Neural crest cell (in vitro differentiated cells): ENCODE data around the gene PLA2G2C. TPM values are rescaled to one million over a fixed set of nuclear protein-coding genes. Genes with fewer than 3 reads are reported as not detected.

Experiments used
- DNase-seq: peaks from one replicate; pipeline ENCODE4 v3.0.0; 2021; ENCODE audit warnings: low read depth, mixed read lengths, low spot score
- H3K27ac Mint-ChIP-seq: one replicate; pipeline ENCODE4 v1.8.0; 2021; ENCODE audit warnings: mild to moderate bottlenecking, mixed read lengths; ENCODE audit not compliant: unreplicated experiment
- H3K27me3 Mint-ChIP-seq: 2 replicates; pipeline ENCODE4 v1.8.0; 2021; ENCODE audit warnings: low read depth, mild to moderate bottlenecking, mixed read lengths
- H3K36me3 Mint-ChIP-seq: 2 replicates; pipeline ENCODE4 v1.8.0; 2021; ENCODE audit warnings: low read depth, mild to moderate bottlenecking, mixed read lengths
- H3K4me1 Mint-ChIP-seq: 2 replicates; pipeline ENCODE4 v1.8.0; 2021; ENCODE audit warnings: mixed read lengths
- H3K4me3 Mint-ChIP-seq: one replicate; pipeline ENCODE4 v1.8.0; 2021; ENCODE audit warnings: mild to moderate bottlenecking, mixed read lengths
- H3K9me3 Mint-ChIP-seq: 2 replicates; pipeline ENCODE4 v1.8.0; 2021; ENCODE audit warnings: mixed read lengths
- CTCF ChIP-seq: fragments of 200-600 bp; sonication (generic); conservative IDR thresholded peaks from 2 replicates; pipeline ENCODE4 v1.5.0; 2021; ENCODE audit warnings: antibody characterized with exemption, mild to moderate bottlenecking
- total RNA-seq: library from RNA; stranded (reverse); gene quantifications from 2 replicates; pipeline ENCODE4 v1.2.1, GENCODE V29; 2021

Gene PLA2G2C
- total RNA-seq, 1 donor from 2014 or later, result not detected

- DNase-seq, result no peak
- Mint-ChIP-seq H3K27ac (no peak overlapping the region), H3K4me3 (no peak overlapping the region), H3K9me3 (no peaks in the 10 kb centered on the region), H3K36me3 (no peaks in the 10 kb centered on the region), H3K4me1 (no peaks in the 10 kb centered on the region), H3K27me3 (peaks cover 46% of the 10 kb centered on the region)
- TF ChIP-seq CTCF, result no peak
These were observed 15.8 kb upstream of the PLA2G2C start for GRCh38 chr1:20202166-20202565.

DNA sequence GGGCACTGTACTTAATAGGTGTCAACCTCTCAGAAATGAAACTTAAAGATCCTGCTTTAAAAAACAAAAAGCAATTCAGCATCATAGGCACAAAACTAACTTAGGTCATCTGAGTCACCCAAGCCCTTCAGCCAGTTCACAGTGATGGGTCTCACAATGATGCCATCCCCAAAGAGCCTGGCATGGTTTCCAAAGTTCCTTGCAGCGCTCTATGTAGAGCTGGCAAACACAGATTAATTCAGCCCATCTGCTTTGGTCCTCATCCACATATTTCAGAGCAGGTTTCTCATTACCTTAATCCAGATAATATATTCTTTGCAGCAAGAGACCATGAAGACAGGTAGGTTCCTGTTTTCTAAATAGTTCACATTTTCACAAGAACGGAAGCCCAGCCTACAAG, 14.6 kb upstream of the PLA2G2C start:
- Mint-ChIP-seq H3K4me3 (no peak overlapping the region), H3K36me3 (no peaks in the 10 kb centered on the region), H3K4me1 (no peaks in the 10 kb centered on the region), H3K9me3 (no peaks in the 10 kb centered on the region), H3K27ac (no peak overlapping the region), H3K27me3 (peaks cover 47% of the 10 kb centered on the region)
- TF ChIP-seq CTCF, result no peak
- DNase-seq, result no peak

DNA sequence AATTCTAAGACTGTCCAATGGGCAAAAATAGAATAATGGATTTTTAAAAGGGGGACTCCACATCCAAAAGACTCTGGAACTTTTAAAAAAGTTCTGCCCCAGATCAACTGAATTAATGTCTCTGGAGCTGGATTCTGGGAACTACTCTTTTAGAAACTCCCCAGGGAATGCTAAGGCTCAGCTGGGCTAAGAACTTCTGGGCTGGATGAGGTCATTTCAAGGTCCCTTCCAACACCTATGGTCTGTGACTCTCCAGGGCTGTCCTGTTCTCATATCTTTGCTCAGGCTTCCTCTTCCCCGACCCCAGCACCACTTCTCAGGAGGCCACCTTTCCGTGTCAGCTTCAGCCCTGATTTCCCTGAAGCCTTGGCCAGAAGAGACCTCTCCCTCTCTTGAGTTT, 13.5 kb upstream of the PLA2G2C start:
- no peak for DNase-seq
- no peak for TF ChIP-seq CTCF
- Mint-ChIP-seq H3K27me3 (peaks cover 49% of the 10 kb centered on the region), H3K9me3 (no peaks in the 10 kb centered on the region), H3K27ac (no peak overlapping the region), H3K36me3 (no peaks in the 10 kb centered on the region), H3K4me3 (no peak overlapping the region), H3K4me1 (no peaks in the 10 kb centered on the region)

DNA sequence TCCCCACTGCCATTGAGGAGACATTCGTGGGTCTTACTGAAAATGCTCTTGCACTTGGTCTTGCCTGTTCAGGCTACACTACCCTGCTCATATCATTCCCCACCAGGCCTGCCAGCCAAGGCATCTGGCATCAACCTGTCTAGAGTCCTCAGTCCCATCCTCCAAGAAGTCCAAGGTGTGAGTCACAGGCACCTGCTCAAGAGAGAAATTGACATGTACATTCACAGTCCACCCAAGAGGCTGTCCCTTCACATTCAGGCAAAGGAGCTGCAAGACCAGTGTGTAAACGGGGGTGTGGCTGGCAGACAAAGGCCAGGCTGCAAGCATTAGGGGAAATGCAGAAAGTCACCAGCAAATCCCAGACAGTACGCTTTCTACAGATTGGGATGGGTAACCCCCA, 13.1 kb upstream of the PLA2G2C start:
- Mint-ChIP-seq H3K4me1 (no peaks in the 10 kb centered on the region), H3K27me3 (peaks cover 49% of the 10 kb centered on the region), H3K4me3 (no peak overlapping the region), H3K27ac (no peak overlapping the region), H3K36me3 (no peaks in the 10 kb centered on the region), H3K9me3 (no peaks in the 10 kb centered on the region)
- DNase-seq, result no peak
- TF ChIP-seq CTCF, result no peak

GRCh38 chr1:20198918-20199317, 12.6 kb upstream of the PLA2G2C start:
- no peak for TF ChIP-seq CTCF
- peaks cover 49% of the 10 kb centered on the region for H3K27me3 Mint-ChIP-seq
- H3K4me1 Mint-ChIP-seq, result no peaks in the 10 kb centered on the region

GRCh38 chr1:20198296-20198695, 12.0 kb upstream of the PLA2G2C start:
- Mint-ChIP-seq H3K9me3 (no peaks in the 10 kb centered on the region), H3K27ac (no peak overlapping the region), H3K4me3 (no peak overlapping the region), H3K27me3 (peaks cover 43% of the 10 kb centered on the region), H3K36me3 (no peaks in the 10 kb centered on the region), H3K4me1 (no peaks in the 10 kb centered on the region)
- no peak for TF ChIP-seq CTCF
- no peak for DNase-seq

More at GRCh38 chr1:20198918-20199317, 12.6 kb upstream of the PLA2G2C start:
- DNase-seq, result no peak
- Mint-ChIP-seq H3K36me3 (no peaks in the 10 kb centered on the region), H3K4me3 (no peak overlapping the region), H3K9me3 (no peaks in the 10 kb centered on the region), H3K27ac (no peak overlapping the region)
